ENCODE results near the gene MYL5. TPM values are rescaled to one million over a fixed set of nuclear protein-coding genes. Genes with fewer than 3 reads are reported as not detected.

The MYL5 gene
- total and polyA plus RNA-seq, 2 of the 13 experiments (the other 11 are each of a cell fraction or from before 2014, with no cell fraction given), result 6.5 to 16.0 TPM

DNA sequence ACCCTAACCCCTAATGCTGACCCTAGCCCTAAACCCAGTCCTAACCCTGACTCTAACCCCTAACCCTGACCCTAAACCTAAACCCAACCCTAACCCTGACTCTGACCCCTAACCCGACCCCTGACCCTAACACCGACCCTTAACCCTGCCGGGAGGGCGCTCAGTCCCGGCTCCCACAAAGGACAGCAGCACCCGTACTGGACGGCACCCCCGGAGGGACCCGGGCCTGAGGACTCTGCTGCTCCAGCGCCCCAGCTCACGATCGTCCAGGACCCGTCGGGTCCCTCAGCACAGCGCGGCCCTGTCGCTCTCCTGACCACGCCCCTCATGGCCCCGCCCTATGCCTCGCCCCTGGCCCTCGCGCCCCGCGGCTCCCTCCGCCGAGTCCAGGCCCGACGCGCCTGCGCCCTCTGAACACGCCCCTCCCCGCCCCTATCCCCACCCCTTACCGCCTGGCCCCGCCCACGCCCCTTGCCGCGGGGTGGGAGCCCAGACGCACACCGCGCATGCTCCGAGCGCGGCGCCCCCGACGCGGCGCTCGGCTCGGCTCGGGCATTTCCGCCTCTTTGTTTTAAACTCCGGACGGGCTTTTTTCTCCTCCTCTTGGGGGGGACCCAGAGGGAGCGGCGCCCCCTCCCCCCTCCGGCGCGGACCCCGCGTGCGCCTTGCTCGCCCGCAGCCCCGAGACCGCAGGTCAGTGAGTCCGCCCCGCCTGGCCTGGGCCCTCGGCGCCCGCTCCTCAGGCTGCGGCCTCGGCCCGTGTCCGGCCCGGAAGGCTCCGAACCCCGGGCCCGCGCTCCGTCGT is 31.1 kb downstream of the MYL5 start, which contains the start of gene PCGF3:
TSS of gene PCGF3 (plus strand) at position 555 of the 805 bp plus-strand sequence. CDS start 27,849 bp downstream, outside the sequence.
- ChIA-PET POLR2A (interaction anchor here (1.0 kb wide), 1 partner anchor 76 kb away, joined by 4 read pairs; no protein-coding TSS in a partner anchor), CTCF (ENCODE audit: low intra/inter-chr PET ratio, low total read pairs) (no interaction called here)
- ATAC-seq, result peak; percentile 89
- peak; percentile 83 for DNase-seq (ENCODE audit: low spot score)
- whole genome bisulfite sequencing (ENCODE audit: low lambda C conversion rate), result 2% methylated on average over 47 of the region's 82 CpGs
- no peak for FAIRE-seq
- H4K20me1 ChIP-seq (ENCODE audit: insufficient read depth, low read length), result peaks cover 29% of the 10 kb centered on the region
- H3K4me3 ChIP-seq (replicated peaks in 1 of 3; ENCODE audit: insufficient read depth in 1 of 3, low read depth in 2 of 3, low read length in 3 of 3), result peak within 1 kb of the TSS; percentile 89 to 93 (median 92)
- H2AFZ ChIP-seq (ENCODE audit: low read length), result no peak within 1 kb of the TSS
- BruUV-seq (replicated peaks), result no TSS peak
- H3K36me3 ChIP-seq (replicated peaks in 1 of 2; ENCODE audit: control insufficient read depth in 1 of 2, insufficient read depth in 2 of 2, low read length in 2 of 2), result peaks cover 2 to 9% of the 10 kb centered on the region in 2 experiments; a peak in 2 of 5 replicates
- intact Hi-C loops (cut with micrococcal nuclease; ENCODE audit: unreplicated experiment), result loop anchor here (2.0 kb wide), 1 partner anchor 19 kb away; no protein-coding TSS in a partner anchor
- peak within 1 kb of the TSS; percentile 75 for H3K27ac ChIP-seq (ENCODE audit: extremely low read length, insufficient read depth, low read length)
- in situ Hi-C loops (cut with HindIII; ENCODE audit: extremely low pct_ligation_motif_present, low pct_unique_long_range_greater_than_20kb), result no loop called here
- H3K4me2 ChIP-seq (ENCODE audit: low read depth, low read length), result peak within 1 kb of the TSS; percentile 87
- peaks cover 3 to 12% of the 10 kb centered on the region in 2 experiments; a peak in 2 of 5 replicates for H3K27me3 ChIP-seq (ENCODE audit: control insufficient read depth in 1 of 2, insufficient read depth in 2 of 2, low read length in 2 of 2)
- no peaks in the 10 kb centered on the region for H3K9me3 ChIP-seq (ENCODE audit: low read length)
- H3K79me2 ChIP-seq (ENCODE audit: insufficient read depth, low read length), result peaks cover 37% of the 10 kb centered on the region
- peaks cover 58% of the 10 kb centered on the region for H3K4me1 ChIP-seq (ENCODE audit: insufficient read depth, low read length)
- H3K9ac ChIP-seq (ENCODE audit: insufficient read depth, low read depth, low read length), result peak within 1 kb of the TSS; percentile 99
- peak; percentile 19; the same call in 1 of the 2 replicates for TF ChIP-seq RAD21 (CRISPR knock-in tag; IDR thresholded peaks at IDR 0.05)
- 0 out of 2 replicates have a peak, but pooled peaks have one; percentile 42 for TF ChIP-seq SIN3A (IDR thresholded peaks at IDR 0.05; ENCODE audit: borderline replicate concordance, low read depth, low read length)
- TF ChIP-seq ZMYM3 (CRISPR knock-in tag; IDR thresholded peaks at IDR 0.05), result no peak
- TF ChIP-seq ARNT2 (CRISPR knock-in tag; IDR thresholded peaks at IDR 0.05; ENCODE audit: low read depth), result no peak
- TF ChIP-seq, protein P1, sequence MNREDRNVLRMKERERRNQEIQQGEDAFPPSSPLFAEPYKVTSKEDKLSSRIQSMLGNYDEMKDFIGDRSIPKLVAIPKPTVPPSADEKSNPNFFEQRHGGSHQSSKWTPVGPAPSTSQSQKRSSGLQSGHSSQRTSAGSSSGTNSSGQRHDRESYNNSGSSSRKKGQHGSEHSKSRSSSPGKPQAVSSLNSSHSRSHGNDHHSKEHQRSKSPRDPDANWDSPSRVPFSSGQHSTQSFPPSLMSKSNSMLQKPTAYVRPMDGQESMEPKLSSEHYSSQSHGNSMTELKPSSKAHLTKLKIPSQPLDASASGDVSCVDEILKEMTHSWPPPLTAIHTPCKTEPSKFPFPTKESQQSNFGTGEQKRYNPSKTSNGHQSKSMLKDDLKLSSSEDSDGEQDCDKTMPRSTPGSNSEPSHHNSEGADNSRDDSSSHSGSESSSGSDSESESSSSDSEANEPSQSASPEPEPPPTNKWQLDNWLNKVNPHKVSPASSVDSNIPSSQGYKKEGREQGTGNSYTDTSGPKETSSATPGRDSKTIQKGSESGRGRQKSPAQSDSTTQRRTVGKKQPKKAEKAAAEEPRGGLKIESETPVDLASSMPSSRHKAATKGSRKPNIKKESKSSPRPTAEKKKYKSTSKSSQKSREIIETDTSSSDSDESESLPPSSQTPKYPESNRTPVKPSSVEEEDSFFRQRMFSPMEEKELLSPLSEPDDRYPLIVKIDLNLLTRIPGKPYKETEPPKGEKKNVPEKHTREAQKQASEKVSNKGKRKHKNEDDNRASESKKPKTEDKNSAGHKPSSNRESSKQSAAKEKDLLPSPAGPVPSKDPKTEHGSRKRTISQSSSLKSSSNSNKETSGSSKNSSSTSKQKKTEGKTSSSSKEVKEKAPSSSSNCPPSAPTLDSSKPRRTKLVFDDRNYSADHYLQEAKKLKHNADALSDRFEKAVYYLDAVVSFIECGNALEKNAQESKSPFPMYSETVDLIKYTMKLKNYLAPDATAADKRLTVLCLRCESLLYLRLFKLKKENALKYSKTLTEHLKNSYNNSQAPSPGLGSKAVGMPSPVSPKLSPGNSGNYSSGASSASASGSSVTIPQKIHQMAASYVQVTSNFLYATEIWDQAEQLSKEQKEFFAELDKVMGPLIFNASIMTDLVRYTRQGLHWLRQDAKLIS (CRISPR knock-in tag; IDR thresholded peaks at IDR 0.05), result no peak
- no peak for TF ChIP-seq ZNF354B (CRISPR knock-in tag; IDR thresholded peaks at IDR 0.05)
- TF ChIP-seq ZNF75D (CRISPR knock-in tag; IDR thresholded peaks at IDR 0.05; ENCODE audit: borderline replicate concordance), result no peak
- no peak for TF ChIP-seq SOX5 (CRISPR knock-in tag; IDR thresholded peaks at IDR 0.05; ENCODE audit: borderline replicate concordance)
- no peak for TF ChIP-seq PAF1 (CRISPR knock-in tag; IDR thresholded peaks at IDR 0.05)
- TF ChIP-seq, protein P2, sequence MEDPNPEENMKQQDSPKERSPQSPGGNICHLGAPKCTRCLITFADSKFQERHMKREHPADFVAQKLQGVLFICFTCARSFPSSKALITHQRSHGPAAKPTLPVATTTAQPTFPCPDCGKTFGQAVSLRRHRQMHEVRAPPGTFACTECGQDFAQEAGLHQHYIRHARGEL (CRISPR knock-in tag; IDR thresholded peaks at IDR 0.05), result no peak
- TF ChIP-seq ZNF282 (IDR thresholded peaks at IDR 0.05; ENCODE audit: partially characterized antibody), result no peak
- no peak for TF ChIP-seq SMC3 (IDR thresholded peaks at IDR 0.05; ENCODE audit: low read length)
- TF ChIP-seq GMEB2 (CRISPR knock-in tag; IDR thresholded peaks at IDR 0.05; ENCODE audit: low read depth), result no peak
- no peak for TF ChIP-seq RORA (CRISPR knock-in tag; IDR thresholded peaks at IDR 0.05)
- TF ChIP-seq, protein P3, sequence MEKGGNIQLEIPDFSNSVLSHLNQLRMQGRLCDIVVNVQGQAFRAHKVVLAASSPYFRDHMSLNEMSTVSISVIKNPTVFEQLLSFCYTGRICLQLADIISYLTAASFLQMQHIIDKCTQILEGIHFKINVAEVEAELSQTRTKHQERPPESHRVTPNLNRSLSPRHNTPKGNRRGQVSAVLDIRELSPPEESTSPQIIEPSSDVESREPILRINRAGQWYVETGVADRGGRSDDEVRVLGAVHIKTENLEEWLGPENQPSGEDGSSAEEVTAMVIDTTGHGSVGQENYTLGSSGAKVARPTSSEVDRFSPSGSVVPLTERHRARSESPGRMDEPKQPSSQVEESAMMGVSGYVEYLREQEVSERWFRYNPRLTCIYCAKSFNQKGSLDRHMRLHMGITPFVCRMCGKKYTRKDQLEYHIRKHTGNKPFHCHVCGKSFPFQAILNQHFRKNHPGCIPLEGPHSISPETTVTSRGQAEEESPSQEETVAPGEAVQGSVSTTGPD (CRISPR knock-in tag; IDR thresholded peaks at IDR 0.05), result no peak
- no peak for TF ChIP-seq ZNF780A (CRISPR knock-in tag; IDR thresholded peaks at IDR 0.05)
- peak; percentile 24; the same call in 1 of the 2 replicates for TF ChIP-seq ZIK1 (CRISPR knock-in tag; IDR thresholded peaks at IDR 0.05; ENCODE audit: borderline replicate concordance, low read depth)
